ENCODE measurements around the gene ADGRL3. TPM values are rescaled to one million over a fixed set of nuclear protein-coding genes. Genes with fewer than 3 reads are reported as not detected.

Gene ADGRL3
- total RNA-seq, 1 experiment from 2014 or later: 1.0 TPM

Small RNAs within 50 kb of the gene (small RNA-seq; reads per million reads assigned to genes)
- 0 reads per million in 2 experiments for gene RF00019
